HG03575 (cell line): ENCODE measurements around the gene ROBO4.

ENCODE experiments used
- ATAC-seq: cut with Tn5 transposase; IDR thresholded peaks from one replicate; pipeline ENCODE4 v1.9.1; 2021; ENCODE audit not compliant: unreplicated experiment, insufficient number of reproducible peaks, low FRiP score; ENCODE audit errors: extremely low read depth

The ROBO4 gene

DNA sequence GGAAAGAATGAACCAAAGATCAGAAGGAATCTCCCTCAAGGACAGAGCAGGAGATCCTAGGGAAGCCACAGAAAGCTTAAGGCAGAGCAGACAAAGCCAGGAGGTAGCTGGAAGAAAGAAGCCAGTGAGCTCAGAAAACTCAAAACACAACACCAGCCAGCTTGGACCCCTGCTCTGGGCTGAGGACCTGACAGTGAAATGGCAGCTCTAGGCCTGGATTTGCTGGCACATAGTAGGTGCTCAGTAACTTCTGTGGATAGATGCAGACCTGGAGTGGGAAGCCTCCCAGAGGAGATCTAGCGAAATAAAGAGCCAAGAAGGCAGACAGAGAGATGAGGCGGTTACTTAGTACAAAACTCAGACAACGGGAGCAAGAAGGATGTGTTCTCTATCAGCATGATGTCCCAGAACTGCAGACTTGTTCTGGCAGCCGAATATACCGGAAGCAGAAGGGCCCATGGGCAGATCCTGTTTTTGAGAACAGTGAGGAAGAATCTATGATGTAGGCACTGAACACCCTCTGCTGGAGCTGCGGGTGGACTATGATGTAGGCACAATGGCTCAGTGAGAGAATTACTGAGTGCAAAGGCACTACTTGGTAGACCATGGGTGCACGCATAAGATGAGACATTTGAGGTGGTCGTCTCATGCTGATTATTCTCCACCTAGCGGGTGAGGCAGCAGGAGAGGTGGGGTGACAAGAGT lies 4.8 kb downstream of the ROBO4 start:
- no peak for ATAC-seq

DNA sequence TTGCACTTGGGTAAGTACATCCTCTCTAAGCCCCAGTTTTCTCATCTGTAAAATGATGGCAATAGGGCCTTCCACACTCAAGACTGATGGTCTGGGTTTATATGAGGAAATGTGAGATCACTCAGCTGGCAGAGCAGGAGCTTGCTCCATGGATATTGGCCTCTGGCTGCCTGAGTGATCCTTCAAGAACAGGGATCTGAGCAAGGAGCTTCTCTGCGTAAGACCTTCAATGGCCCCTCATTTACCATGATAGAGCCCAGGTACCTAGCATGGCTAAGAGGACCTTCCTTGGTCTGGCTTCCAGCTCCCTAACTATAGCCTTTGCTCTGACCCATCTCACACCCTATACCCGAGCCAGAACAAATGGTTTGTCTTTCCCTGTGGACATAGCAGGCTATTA lies 5.5 kb downstream of the ROBO4 start:
- ATAC-seq: no peak

DNA sequence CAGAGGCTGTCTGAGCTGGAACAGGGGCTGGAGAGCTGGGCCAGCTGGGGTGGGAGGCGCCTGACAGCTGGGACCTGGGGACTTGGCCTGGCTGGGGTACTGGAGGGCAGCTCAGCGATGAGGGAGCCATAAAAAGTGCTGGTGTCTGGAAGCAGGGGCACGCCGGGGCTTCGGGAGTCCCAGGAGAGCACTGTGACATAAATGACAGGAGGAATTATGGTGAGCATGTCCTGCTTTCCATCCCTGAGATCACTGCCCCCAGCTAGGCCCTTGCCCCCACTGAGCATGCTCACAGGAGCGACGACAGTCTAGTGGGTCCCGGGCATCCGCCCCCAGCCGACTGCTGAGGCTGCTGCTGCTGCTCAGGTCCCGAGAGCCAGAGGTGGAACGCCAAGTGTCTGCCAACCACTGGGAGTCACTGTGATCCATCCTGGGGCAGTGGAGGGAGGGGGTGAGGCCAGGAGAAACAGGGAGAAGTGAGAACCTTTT lies 6.2 kb downstream of the ROBO4 start:
- no peak for ATAC-seq

DNA sequence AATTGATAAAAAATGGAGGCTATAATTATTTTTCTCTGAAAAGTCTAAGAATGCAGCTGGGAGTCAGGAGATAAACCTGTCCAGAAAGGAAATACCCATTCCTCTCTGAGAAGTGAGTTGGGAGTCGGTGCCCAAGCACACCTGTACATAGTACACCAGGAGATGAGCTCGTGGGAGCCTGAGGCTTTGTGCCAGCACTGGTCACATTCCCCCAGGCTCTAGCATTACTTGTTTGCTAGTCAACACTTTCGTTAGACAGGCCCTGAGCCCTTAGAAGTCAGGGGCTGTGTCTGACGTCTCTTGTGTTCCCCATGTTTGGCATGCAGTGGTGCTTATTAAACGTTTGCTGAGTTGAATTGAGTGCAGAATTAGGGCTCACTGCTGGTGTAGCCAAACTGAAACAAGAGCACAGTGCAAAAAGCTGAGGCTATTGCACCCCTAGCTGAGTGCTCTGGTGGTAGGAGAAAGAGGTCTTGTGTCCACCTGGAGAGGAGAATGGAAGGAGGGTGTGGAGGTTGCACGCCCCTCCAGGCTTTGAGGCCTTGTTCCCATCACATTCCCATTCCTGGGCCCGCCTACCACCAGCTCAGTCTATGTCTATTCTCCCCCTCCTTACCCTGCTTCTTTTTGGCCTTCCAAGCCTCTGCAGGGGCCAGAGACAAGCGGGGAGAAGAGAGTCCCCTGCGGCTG lies 6.8 kb downstream of the ROBO4 start:
- no peak for ATAC-seq

DNA sequence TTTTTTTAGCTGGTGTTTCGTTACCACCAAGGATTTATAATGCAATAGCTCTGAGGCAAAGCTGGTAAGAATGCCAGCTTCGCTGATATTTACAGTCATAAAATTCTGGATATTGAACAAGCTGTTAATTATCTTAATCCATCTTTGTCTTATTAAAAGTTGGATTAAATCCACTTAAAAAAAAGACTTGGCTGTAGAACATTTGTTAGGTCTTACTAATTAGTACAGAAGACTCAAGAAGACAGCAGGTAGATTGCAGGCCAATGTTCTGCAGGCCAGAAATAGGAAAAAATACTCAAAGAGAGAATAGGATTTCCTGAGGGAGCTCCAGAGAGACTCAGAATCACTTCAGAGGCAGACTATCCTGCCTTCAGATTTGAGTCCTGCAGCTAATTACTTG lies 7.5 kb downstream of the ROBO4 start:
- no peak for ATAC-seq

DNA sequence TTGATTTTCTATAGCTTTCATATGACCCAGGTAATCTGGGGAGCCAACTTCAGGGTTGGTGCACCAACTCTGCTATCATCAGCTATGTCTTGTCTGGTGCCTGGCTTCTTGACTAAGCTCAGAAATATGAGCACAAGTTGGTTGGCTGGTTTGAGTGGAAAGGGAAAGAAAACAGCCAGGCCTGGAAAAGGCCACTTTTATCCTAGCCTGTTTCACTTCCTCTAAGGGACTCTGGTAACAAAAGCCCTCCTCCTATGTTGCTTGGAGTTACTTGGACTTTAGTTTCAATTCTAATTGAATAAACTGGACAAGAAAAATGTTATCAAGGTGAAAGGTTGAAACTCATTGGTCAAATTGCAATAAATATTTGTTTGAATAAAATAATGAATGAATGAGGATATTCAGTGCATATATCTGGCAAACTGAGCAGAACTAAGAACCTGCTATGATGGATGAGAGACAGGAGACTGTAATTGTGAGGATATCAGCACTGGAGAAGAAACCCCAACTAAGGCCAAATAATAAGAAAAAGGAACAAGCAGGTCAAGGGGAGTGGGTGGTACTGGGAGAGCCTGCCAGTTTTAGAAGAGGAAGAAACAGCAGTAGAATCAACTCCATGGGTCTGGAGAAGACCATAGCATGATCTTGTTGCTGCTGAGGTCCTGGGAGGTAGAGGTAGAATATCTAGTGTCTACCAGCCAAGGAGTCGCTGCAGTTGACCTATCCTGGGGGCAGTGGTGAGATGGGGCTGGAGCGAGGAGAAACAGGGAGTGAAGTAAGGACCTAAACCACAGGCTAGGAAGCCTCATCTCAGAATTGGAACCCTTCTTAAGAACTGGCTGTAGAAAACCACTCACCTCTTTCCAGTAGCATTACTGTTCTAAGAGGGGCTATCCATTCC lies 8.2 kb downstream of the ROBO4 start:
- ATAC-seq: no peak

DNA sequence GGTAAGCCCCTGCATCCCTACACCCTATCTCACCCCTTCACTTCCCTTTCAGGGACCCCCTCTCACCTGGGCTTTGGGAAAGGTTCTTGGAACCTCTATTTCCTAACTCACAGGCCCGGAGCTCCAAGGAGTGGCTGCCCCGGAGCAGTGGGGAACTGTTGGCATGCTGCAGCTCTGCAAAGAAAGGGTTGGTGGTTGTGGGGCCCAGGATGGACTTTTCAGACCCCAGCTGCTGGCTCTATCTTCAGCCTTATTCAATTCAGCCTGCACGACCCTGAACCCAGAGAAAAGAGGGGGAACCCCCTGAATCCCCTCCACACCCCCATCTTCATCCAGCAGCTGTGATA lies 10.0 kb downstream of the ROBO4 start:
- no peak for ATAC-seq

DNA sequence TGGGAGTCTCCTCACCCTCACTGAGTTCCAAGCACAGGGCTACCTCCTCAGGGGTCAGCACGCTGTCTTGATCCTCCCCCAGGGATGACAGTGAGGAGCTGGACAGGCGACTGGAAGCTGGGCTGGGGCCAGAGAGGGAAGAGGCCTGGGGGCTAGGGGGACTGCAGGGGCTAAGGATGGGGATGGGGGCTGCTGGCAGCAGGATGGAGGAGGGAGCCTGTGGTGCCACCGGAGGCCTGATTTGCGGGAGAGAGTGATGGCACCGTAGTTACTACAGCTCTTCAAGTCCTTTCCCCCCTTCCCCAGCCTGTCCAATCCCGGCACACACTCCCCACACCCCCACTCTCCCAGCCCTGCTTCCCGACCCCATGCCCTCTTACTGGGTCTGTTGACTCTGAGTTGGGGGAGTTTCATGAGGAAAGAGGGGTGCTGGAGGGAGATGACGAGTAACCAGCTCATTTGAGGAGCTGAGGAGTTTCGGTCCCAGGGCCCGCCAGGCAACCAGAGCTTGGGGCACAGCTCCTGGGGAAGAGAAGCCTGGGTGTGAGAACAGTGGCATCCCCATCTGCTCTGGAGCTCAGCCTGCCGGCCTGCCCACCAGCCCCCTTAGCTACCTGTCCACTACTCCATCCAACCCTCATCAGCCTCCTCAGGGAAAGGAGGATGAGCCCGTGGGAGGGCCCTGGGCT lies 10.5 kb downstream of the ROBO4 start:
- ATAC-seq: no peak

DNA sequence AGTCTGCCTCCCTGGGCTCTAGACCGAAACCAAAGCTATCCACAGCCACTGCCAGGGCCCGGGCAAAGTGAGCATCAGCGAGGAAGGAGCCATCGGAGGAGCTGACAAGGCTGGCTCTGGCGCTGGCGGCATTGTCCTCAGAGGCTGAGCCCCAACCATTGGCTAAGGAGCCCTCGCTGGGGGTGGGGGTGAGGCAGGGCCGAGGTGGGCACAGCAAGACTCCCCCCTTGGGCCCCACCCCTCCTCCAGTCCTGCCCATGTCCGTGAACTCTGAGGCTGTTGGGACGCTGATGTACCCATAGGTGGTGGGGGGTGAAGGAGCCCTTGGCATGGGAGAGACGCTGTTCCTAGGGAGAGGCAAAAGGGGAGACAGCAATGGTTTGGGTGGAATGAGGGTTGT lies 11.2 kb downstream of the ROBO4 start:
- no peak for ATAC-seq

DNA sequence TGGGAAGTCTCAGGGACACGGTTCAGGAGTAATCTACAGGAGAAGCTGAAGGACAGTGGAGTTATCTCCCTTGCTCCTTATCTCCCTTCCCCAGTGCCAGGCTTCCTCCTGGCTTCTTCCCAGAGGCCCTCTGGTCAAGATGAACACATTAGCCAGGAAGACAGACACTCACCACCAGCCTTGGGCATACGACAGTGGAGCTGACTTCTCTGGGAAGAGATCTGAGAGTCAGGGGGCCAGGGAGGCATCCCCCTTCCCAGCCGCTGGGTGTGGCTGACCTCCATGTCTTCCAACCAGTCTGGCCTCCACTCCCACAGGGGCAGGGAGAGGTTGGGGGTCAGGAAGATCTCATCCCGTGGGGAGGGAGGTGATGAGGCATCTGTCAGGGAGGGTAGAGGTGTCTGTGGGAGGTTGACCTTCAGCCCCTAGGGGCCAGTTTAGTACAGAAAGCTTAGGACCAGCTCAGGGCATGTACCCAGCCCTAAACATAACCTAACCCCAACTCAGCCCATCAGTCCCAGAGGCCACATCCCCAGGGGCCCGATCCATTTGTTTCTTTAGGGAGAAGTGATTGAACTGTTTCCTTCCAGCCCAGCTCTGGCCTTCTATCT lies 12.7 kb downstream of the ROBO4 start:
- ATAC-seq: no peak

DNA sequence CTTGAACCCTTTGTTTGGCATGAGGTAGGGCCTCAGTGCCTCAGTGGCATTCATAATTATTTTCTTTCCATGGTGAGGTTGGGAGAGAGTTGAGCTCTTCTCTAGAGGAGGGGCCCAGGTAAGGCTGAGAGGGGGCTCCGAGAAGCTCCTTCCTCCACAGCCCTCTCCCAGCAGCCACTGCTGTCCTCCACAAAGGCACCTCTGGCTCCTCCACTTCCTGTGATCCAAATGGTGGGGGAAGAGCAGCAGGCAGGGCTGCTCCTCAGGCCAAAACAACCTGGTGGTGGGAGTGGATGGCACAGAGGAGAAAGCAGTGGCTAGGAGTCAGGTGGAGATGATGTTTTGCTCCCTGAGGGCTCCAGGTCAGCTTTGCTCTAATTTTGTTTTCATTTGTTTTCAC lies 13.3 kb downstream of the ROBO4 start:
- no peak for ATAC-seq

DNA sequence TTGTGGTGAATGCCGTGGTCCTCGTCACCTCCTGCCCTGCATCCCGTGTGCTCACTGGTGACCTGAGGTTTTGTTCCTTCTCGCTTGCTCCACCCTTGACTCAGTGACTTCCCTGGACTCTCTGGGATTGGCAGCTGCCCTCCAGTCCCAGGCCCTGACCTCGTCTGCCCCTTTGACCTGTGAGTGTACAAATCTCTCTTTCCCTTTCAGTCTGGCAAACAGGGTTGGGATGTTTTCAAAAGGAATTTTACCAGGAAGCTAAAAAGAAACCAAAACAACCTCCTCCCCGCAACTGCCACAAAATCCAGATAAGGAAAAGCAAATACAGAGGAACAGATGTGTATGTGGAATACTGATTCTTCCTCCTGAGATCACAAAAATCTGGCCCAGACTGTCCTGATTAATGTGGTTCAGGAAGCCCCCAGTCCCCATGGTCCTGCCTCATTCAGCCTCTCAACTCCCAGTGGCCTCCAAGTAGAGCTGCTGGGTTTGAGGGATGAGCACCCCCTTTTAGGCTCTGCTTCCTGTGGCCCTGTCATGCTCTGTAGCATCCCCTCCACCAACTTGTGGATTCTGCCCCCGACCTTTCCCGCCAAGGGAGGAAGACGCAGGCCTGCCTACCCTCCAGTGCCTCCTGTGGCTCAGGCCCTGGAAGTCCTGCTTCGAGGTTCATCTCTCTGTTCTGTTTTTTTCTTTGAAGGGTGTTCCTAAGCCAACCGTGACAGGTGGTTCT lies 15.2 kb downstream of the ROBO4 start:
- ATAC-seq: no peak

DNA sequence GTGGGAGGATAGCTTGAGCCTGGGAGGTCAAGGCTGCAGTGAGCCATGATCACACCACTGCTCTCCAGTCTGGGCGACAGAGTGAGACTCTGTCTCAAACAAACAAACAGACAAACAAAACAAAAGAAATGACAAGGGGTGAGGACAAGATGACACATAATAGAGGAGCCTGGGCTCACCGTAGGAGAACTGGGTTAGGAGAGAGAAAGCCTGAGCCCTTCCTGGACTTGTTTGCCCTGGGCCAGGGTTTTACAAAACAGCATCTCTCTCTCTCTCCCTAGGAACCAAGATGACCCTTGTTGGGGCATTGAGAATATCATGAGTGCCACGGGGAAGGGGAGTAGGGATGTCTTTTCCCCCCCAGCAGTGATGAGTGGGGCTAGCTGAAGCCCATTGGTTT lies 16.7 kb downstream of the ROBO4 start:
- ATAC-seq: no peak

DNA sequence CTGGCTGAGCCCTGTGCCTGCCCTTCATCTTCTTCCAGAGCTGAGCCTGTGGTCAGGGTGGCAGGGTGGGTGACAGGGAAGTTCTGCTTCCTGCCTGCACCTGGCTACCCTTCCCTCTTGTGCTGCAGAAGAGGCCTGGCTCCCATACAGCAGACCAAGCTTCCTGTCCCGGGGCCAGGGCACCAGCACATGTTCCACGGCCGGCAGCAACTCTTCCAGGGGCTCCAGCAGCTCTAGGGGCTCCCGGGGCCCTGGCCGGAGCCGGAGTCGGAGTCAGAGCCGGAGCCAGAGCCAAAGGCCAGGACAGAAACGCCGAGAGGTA lies 17.4 kb downstream of the ROBO4 start:
- ATAC-seq: no peak

DNA sequence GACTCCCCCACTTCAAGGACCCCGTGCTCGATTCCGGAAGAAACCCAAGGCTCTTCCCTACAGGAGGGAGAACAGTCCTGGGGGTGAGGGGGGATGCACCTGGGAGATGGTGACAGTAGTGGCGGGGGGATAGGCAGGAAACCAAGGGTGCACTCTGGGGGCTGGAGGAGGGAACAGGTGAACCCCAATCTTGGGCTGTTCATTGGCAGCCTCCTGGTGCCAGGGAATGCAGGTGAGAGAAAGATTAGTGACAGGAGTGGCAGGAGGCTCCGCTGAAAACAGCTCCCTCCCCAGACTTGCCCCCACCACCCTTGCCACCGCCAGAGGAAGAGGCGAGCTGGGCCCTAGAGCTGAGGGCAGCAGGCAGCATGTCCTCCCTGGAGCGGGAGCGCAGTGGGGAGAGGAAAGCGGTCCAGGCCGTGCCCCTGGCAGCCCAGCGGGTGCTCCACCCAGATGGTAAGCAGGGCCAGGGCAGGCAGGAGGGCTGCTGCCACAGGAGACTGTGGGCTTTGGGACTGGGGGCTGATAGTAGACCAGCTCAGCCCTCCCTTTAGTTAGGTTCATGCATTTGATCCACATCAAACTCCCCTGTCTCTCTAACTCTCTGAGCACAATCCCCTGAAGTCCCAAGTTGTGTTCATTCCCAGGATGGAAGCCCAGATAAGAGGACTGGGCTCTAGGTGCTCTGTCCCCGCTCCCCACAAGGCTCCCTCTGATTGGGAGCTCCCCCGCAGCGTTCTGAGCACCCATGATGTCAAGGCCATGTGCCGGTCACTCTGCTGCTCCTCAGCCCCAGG lies 18.0 kb downstream of the ROBO4 start:
- ATAC-seq: no peak

DNA sequence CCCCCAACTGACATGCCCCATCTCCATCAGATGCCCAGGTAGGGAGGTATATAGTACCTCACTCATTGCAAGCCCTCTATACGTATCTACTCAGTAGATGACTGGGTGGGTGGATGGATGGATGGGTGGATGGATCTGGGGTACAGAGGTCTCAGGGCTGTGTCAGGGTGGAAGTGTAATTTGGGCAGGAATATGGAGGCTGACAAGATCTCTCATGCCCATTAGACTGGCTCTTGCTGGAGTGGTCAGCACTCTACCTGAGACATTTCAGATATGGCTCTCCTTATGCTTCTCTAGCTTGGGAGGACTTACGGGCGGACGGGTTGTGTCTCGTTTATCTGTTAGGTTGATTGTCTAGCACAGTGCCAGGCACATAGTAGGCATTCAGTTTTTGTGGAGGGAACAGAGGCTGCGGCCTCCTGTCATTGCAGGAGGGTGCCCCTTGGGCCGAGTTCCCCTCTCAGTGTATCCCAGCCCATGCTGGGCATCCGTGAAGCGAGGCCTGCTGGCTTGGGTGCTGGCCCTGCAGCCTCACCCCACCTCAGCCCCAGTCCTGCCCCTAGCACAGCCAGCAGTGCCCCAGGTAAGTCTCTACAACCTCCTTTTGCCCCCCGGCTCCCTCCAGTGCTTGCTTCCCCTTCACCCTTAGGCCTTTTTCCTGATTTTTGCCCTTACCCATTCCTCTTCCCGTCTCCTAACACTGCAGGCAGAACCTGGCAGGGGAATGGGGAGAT lies 18.7 kb downstream of the ROBO4 start:
- no peak for ATAC-seq
